Heart right ventricle (tissue), 16 donors: ENCODE data around the gene CCNL1. TPM values are rescaled to one million over a fixed set of nuclear protein-coding genes. Genes with fewer than 3 reads are reported as not detected.
A peak's percentile ranks its signal among the peaks of the same experiment; 100 is the strongest.

Source experiments
- ATAC-seq, 8 donors: fragments of 200-7000 bp; cut with Tn5 transposase; one replicate each; pipeline ENCODE4 v1.9.1; 2020; ENCODE audit warnings: mild to moderate bottlenecking in 8 of 8, moderate library complexity in 8 of 8, moderate number of reproducible peaks in 1 of 8
- DNase-seq, 2 donors: peaks; one replicate each; pipeline ENCODE4 v3.0.0-alpha.2; 2020
- H3K27ac ChIP-seq, 10 donors: fragments of 200-600 bp; sonication (generic) in 2 of 10; one replicate each; pipeline versions ENCODE4 v1.5.0 to v1.8.0; 2020 to 2022; ENCODE audit warnings: mild to moderate bottlenecking in 3 of 10
- H3K27me3 ChIP-seq, 7 donors: fragments of 200-600 bp; one replicate each; pipeline ENCODE4 v1.8.0; 2021 to 2022; ENCODE audit warnings: mild to moderate bottlenecking in 2 of 7
- H3K36me3 ChIP-seq, 9 donors: fragments of 200-600 bp; sonication (generic) in 1 of 9; one replicate each; pipeline versions ENCODE4 v1.5.0 to v1.8.0; 2020 to 2022; ENCODE audit warnings: mild to moderate bottlenecking in 2 of 9
- H3K4me1 ChIP-seq, 9 donors: fragments of 200-600 bp; sonication (generic) in 1 of 9; one replicate each; pipeline versions ENCODE4 v1.5.0 to v1.8.0; 2020 to 2022; ENCODE audit warnings: mild to moderate bottlenecking in 4 of 9
- H3K4me3 ChIP-seq, 10 donors: fragments of 200-600 bp; sonication (generic) in 2 of 10; one replicate each; pipeline versions ENCODE4 v1.5.0 to v1.8.0; 2020 to 2022; ENCODE audit warnings: mild to moderate bottlenecking in 7 of 10, moderate library complexity in 2 of 10
- H3K9me3 ChIP-seq, 11 donors: fragments of 200-600 bp in 10 of 11; sonication (generic) in 2 of 11; one replicate each; pipeline versions ENCODE4 v1.5.0 to v1.8.0; 2013 to 2022; ENCODE audit warnings: mild to moderate bottlenecking in 2 of 11, control low read depth in 1 of 11, moderate library complexity in 1 of 11
- CTCF ChIP-seq, 9 donors: fragments of 200-600 bp; sonication (generic) in 2 of 9; IDR thresholded peaks; one replicate each; pipeline versions ENCODE4 v1.5.0 to v1.8.0; 2021 to 2022; ENCODE audit warnings: antibody characterized with exemption in 9 of 9, mild to moderate bottlenecking in 5 of 9, moderate library complexity in 1 of 9
- WGBS, 2 donors: extraction: QIAGEN DNeasy Blood & Tissue Kit; methylation state at CpG; one replicate each; pipeline ENCODE4 v1.1.7; 2013; ENCODE audit warnings: inconsistent platforms in 1 of 2; 5-methylcytosine and 5-hydroxymethylcytosine counted together
- intact Hi-C, 10 donors: fragments of 100-400 bp; cut with DNase I; formaldehyde crosslinking; loops; one replicate each; pipeline versions ENCODE4 v1.11.1 to v1.14.2; 2022
- polyA plus RNA-seq, 2 donors: library from polyadenylated mRNA; stranded (reverse); fragments of 200-250 nt; gene quantifications; one replicate each; pipeline ENCODE4 v1.2.3, GENCODE V29; 2013
- total RNA-seq, 10 donors: library from RNA; stranded (reverse); fragmentation: NEBNext Ultra II Directional in 3 of 10; extraction: Animal tissue kit (Norgen Biotek cat#: 25700) in 3 of 10; gene quantifications; one replicate each; pipeline versions ENCODE4 v1.2.1 to v1.2.4, GENCODE V29; 2021 to 2023
- donor health status: Arrhythmogenic right ventricular cardiomyopathy.
- donor health status: ischemic (EF 13 %, LVEDD 7.1; RV severe dilation, severe dysfunction).
- donor health status: healthy with polysubstance abuse.
- donor health status: DM: no; HTN: yes; CAD: no.
- donor health status: DM: no; HTN: no; CAD: no.
- donor health status: ischemic (EF 25% LVEDD 6.9; RV normal size, moderate dysfunction).
- donor health status: ischemic (EF 25% LVEDD 5.7; RV mildly dilated, moderate dysfunction).
- donor health status: healthy.
- donor health status: DM: yes; HTN: yes; CAD: no.
- donor health status: Ischemic cardiomyopathy.
- donor health status: ischemic (EF 35%, LVEDD 5.7; RV mildly dilated, moderate dysfunction).
- donor health status: nonischemic (EF 11% LVEDD 7.7; RV severe dilation, severe dysfunction).
- donor health status: DM: yes; HTN: yes; CAD: no.
- donor health status: PGD.
- donor health status: ischemic (EF 29% LVEDD 5.4; RV normal size, mild dysfunction).
- donor health status: nonischemic (EF 23%, LVEDD 6.1; RV moderate dilation, normal function).

The CCNL1 gene
- total and polyA plus RNA-seq, 12 donors, result 19.1 to 77.3 (median 24.7) TPM

GRCh38 chr3:157119369-157119951 is 40.5 kb downstream of the CCNL1 start:
- Histone ChIP-seq H3K36me3 (no peaks in the 10 kb centered on the region), H3K4me3 (no peak overlapping the region), H3K9me3 (no peaks in the 10 kb centered on the region), H3K27me3 (no peaks in the 10 kb centered on the region), H3K27ac (no peak overlapping the region), H3K4me1 (peaks cover 4 to 37% (median 17%) of the 10 kb centered on the region in 9 donors)
- ATAC-seq (peak in 1 of 8 donors; percentile 30), DNase-seq (no peak)
- 69 to 75% methylated on average over 7 of the region's 7 CpGs for WGBS, 2 donors
- no peak for TF ChIP-seq CTCF (IDR thresholded peaks at IDR 0.05)
- intact Hi-C loops, result no loop called here

- no peak overlapping the region for H3K27ac ChIP-seq
- no peak for TF ChIP-seq CTCF (IDR thresholded peaks at IDR 0.05)
- no peaks in the 10 kb centered on the region for H3K36me3 ChIP-seq
- H3K27me3 ChIP-seq, result no peaks in the 10 kb centered on the region
- H3K9me3 ChIP-seq, result no peaks in the 10 kb centered on the region
- ATAC-seq, result no peak
- H3K4me3 ChIP-seq, result no peak overlapping the region
- no peak for DNase-seq
- WGBS, 2 donors, result 74 to 76% methylated on average over 4 of the region's 4 CpGs
- intact Hi-C loops, result no loop called here
- peaks cover 4 to 42% (median 20%) of the 10 kb centered on the region in 9 donors for H3K4me1 ChIP-seq
Measured at GRCh38 chr3:157117875-157118654, 41.9 kb downstream of the CCNL1 start.

- Histone ChIP-seq H3K9me3 (no peaks in the 10 kb centered on the region), H3K4me3 (no peak overlapping the region), H3K36me3 (no peaks in the 10 kb centered on the region), H3K27ac (no peak overlapping the region), H3K27me3 (no peaks in the 10 kb centered on the region), H3K4me1 (peaks cover 4 to 42% (median 20%) of the 10 kb centered on the region in 9 donors)
- intact Hi-C loops, result no loop called here
- TF ChIP-seq CTCF (IDR thresholded peaks at IDR 0.05), result no peak
- no peak for DNase-seq
- 71% methylated on average over 3 of the region's 3 CpGs for WGBS, 2 donors
- no peak for ATAC-seq
Measured at GRCh38 chr3:157117206-157117605, 42.7 kb downstream of the CCNL1 start.

- TF ChIP-seq CTCF (IDR thresholded peaks at IDR 0.05), result no peak
- ATAC-seq, result peak in 3 of 8 donors; percentile 20 to 23 (median 20)
Measured at GRCh38 chr3:157116017-157116416, 43.9 kb downstream of the CCNL1 start.

More at GRCh38 chr3:157116017-157116416, 43.9 kb downstream of the CCNL1 start:
- Histone ChIP-seq H3K4me1 (peaks cover 4 to 43% (median 16%) of the 10 kb centered on the region in 9 donors), H3K27me3 (no peaks in the 10 kb centered on the region), H3K36me3 (no peaks in the 10 kb centered on the region), H3K9me3 (no peaks in the 10 kb centered on the region), H3K4me3 (no peak overlapping the region), H3K27ac (peak overlapping the region; percentile 57 to 85 (median 74))
- WGBS, 2 donors, result 79 to 85% methylated on average over 4 of the region's 4 CpGs
- no peak for DNase-seq
- intact Hi-C loops, result no loop called here
